ENCODE measurements around the gene KCTD3. TPM values are rescaled to one million over a fixed set of nuclear protein-coding genes. Genes with fewer than 3 reads are reported as not detected.
A peak's percentile ranks its signal among the peaks of the same experiment; 100 is the strongest.

KCTD3 gene
- total RNA-seq, 1 experiment from 2014 or later = 39.3 TPM

- peak overlapping the region in 1 of 3 experiments; percentile 37; a peak in 1 of 7 replicates for H3K27ac Mint-ChIP-seq
- Histone ChIP-seq H2AFZ (ENCODE audit: low read length) (no peak overlapping the region), H2BK15ac (ENCODE audit: low read depth, low read length) (no peak overlapping the region), H2BK120ac (ENCODE audit: low read depth, low read length, poor library complexity, severe bottlenecking) (no peak overlapping the region), H3K9me3 (ENCODE audit: control insufficient read depth, low read depth, low read length) (no peaks in the 10 kb centered on the region), H3K27ac (ENCODE audit: insufficient read length, low read depth, low read length) (no peak overlapping the region), H3K79me1 (ENCODE audit: insufficient read depth, low read depth, low read length, poor library complexity, severe bottlenecking) (no peaks in the 10 kb centered on the region), H3K4me2 (ENCODE audit: insufficient read depth, insufficient read length, low read length) (no peak overlapping the region), H3K23ac (ENCODE audit: insufficient read length, low read depth, low read length) (no peak overlapping the region), H3K4ac (ENCODE audit: low read depth, low read length) (no peak overlapping the region), H3K79me2 (ENCODE audit: insufficient read depth, low read length) (no peaks in the 10 kb centered on the region), H2BK20ac (ENCODE audit: low read depth, low read length, poor library complexity, severe bottlenecking) (no peak overlapping the region), H3K27me3 (ENCODE audit: insufficient read depth, low read length) (no peaks in the 10 kb centered on the region), H4K5ac (ENCODE audit: insufficient read length, low read depth, low read length) (no peak overlapping the region), H2BK5ac (ENCODE audit: insufficient read length, low read length) (no peak overlapping the region), H3K4me1 (ENCODE audit: insufficient read depth, low read length) (no peaks in the 10 kb centered on the region), H4K8ac (replicated peaks; ENCODE audit: insufficient read length, low read depth, low read length) (no peak overlapping the region), H3K56ac (ENCODE audit: insufficient read length, low read depth, low read length) (no peak overlapping the region), H3K23me2 (ENCODE audit: insufficient read length, low read depth, low read length, poor library complexity, severe bottlenecking) (no peaks in the 10 kb centered on the region), H4K20me1 (ENCODE audit: control insufficient read depth, insufficient read depth, insufficient read length) (no peaks in the 10 kb centered on the region), H4K91ac (ENCODE audit: insufficient read length, low read depth, low read length) (no peak overlapping the region), H2AK5ac (ENCODE audit: insufficient read length, low read length) (no peak overlapping the region), H2BK12ac (ENCODE audit: insufficient read length, low read depth, low read length) (no peak overlapping the region), H3T11ph (ENCODE audit: low read length) (no peak overlapping the region), H3K9ac (ENCODE audit: extremely low read depth, insufficient read length, low read length) (no peak overlapping the region), H3K18ac (ENCODE audit: insufficient read length, low read depth, low read length) (no peak overlapping the region), H3K14ac (ENCODE audit: insufficient read depth, low read length) (no peak overlapping the region)
- H3K4me3 Mint-ChIP-seq = no peak overlapping the region
- H3K27me3 Mint-ChIP-seq (ENCODE audit: low read depth) = no peaks in the 10 kb centered on the region
- peaks cover 3% of the 10 kb centered on the region in 2 experiments for H3K4me1 Mint-ChIP-seq
- WGBS (ENCODE audit: extremely low coverage, insufficient read length, low lambda C conversion rate) = no CpG with 5 or more reads among the region's 4 CpGs
- no peaks in the 10 kb centered on the region for H3K9me3 Mint-ChIP-seq
- peaks cover 7 to 25% (median 22%) of the 10 kb centered on the region in 3 experiments; a peak in 6 of 7 replicates for H3K36me3 Mint-ChIP-seq (ENCODE audit: insufficient read depth in 1 of 3, low read depth in 3 of 3)
- TF ChIP-seq CTCF (conservative IDR thresholded peaks at IDR 0.05) = no peak
- DNase-seq = no peak
These were observed 56.1 kb downstream of the KCTD3 start for GRCh38 chr1:215623162-215623561.

All from H9 (cell line).